HG03097 (cell line): ENCODE data around the gene ASPG.

Experiments used
- ATAC-seq: cut with Tn5 transposase; IDR thresholded peaks from one replicate; pipeline ENCODE4 v1.9.1; 2021; ENCODE audit not compliant: unreplicated experiment, low FRiP score

ASPG gene

DNA sequence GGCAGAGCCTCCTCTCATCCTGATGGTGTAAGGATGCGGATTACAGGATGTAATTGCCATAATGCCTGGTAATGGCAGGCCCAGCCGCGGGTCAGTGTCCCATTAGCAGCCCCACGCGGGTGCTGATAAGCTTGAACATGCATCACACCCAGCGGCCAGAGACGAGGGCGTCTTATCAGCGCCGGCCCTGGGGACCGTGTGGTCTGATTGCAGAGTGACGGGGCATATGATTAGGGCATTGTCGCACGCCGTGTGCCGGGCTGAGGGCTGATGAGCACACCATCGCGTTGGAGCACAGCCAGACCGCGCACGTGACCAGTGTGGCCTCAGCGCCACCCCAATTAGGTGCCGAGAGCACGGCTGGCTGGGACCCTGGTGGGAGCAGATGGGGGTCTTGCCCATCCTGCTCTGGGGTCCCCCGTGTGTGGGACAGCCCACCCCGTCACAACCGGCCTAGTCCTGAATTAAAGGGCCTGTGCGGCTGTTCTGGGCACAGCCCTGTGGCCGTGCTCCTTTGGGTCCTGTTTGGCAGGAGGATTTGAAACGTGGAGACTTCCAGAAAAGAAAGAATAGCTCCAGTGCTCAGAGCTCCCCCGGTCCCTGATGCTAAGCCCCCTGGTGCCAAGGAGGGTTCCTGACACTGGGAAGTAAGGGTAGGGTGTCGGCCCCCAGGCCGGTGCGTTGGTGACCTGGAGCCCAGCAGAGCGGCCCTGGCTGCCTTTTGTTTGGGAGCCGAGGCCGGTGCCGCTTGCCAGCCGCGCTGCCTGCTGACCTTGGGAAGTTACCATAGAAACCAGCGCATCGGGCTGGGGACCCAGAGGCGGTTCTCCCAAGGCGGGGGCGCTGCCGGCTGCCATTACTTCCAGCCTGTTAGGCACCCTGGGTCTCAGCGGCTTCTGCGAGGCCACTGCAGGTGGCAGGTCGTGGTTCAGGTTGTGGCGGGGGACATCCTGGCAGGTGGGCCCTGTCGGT is 73.6 kb downstream of the ASPG start:
- no peak for ATAC-seq

DNA sequence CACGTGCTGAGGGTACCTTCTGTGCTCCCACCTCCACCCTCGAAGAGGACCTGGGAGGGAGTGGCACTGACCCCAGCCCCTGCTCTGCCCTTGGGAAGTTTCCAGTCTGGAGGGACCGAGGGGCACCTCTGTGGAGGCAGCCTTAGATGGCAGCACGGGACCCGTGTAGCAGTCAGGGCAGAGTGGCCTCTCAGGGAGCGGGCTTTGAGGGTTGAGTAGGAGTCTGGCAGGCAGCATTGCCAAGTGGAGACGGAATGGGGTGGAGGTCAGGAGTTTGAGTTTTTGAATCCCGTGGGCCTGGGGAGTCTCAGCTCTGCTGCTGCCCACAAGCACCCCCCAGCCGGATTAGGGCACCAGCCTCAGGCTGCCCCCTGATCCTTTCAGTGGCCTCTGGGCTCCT is 74.5 kb downstream of the ASPG start:
- no peak for ATAC-seq

DNA sequence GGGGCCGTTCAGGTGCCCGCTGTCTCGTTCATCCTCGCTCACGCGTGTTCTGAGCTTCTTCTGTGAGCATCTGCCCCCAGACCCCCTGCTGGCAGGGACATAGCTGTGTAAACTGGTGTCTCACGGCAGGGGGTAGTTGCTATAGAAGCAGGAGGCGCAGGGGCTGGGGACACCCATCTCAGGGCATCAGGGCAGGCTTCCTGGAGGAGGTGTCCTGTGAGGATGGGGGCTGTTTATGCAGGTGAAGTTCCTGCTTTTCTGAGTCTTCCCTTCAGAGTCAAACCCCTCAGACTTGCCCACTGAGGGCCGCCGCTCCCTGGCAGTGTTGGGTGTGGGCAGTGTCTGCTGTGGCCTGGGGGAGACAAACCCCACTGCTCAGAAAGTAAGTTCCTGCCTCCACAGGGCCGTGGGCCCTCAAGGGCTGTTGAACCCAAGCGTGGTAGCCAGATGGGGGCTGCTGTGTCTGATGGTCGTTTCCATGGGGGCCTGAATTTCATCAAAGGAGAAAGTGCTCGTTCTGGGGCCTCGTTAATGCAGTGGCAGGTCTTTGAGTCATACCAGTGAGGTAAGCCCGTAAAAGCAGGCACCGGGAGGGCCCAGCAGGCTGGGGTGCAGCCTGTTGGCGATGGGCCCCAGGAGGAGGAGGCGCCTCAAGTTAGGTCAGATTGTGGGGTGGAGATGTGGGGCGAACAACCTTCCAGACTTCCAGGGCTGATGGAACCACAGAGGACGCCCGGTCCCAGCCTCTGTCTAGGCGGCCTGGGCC is 76.3 kb downstream of the ASPG start:
- no peak for ATAC-seq

DNA sequence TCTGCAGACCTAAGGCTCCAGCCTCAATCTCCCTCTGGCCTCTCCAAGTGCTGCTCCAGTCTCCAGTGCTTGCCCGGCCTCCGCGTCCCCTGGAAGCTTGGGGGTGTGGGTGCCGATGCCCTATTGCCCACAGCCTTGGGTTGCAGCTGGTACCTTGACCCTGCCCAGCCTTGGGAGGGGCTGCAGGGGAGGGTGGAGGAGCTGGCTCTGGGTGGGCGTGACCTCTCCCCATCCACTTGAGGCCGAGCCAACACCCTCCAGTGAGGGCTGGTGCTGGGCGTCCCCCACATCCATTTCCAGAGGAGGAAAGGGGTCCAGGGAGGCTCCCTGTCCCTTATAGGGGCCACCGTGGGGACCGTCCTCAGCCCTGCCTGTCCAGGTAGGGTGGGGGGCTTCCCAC is 77.0 kb downstream of the ASPG start:
- ATAC-seq: no peak

DNA sequence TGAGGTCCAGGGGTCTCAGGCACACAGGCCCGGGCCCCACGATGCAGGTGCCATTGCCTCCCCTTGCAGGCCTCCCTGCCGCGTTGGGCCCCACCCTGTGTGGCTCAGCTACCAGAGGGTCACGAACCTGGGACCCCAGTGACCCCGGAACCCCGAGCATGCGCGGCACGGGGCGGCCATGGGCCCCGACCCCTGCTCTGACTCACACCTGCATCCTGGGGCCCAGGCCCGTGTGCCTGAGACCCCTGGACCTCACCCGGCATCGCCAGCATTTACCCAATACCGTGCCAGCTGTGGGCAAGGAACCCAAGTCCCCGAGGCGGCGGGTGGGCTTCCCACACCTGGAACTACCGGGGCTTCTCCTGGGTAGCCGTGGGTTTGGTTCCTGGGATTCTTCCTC is 78.0 kb downstream of the ASPG start:
- no peak for ATAC-seq

DNA sequence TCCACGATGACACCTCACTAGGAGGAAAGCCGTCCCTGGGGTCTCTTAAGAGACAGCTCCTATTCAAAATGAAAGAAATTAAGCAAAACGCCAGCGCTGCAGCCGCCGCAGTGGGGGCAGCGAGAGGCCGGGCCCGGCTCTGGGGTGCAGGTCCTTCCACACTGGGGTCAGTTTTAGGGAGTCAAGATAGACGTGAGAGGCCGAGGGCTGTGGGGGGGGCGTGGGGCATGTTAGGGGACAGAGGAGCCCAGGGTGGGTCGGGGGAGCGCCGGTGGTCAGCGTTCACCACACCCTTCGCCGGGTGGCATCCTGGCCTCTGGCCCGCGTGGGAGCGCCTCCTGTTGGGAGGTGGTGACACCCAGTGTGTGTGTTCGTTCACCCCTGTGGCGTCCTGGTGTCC is 78.5 kb downstream of the ASPG start:
- no peak for ATAC-seq

DNA sequence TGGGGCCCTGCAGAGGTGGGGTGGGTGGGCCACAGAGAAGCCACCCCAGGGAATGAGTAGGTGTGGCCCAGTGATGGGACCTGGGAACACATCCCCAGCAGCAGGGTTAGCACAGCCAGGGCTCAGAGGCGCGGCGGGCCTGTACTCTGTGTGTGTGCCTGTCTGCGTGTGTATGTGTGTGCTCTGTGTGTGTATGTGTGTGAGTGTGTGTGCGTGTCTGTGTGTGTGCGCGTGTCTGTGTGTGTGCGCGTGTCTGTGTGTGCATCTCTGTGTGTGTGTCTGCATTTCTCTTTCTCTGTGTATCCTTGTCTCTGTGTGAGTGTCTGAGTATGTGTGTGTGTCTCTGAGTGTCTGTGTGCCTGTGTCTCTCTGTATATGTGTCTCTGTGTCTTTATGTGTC is 79.0 kb downstream of the ASPG start:
- no peak for ATAC-seq
